Astrocyte (in vitro differentiated cells and primary cell): ENCODE data around the gene DPM3. TPM values are rescaled to one million over a fixed set of nuclear protein-coding genes. Genes with fewer than 3 reads are reported as not detected.

Experiments used
- DNase-seq: peaks from one replicate; pipeline ENCODE4 v3.0.0-alpha.2; 2010; ENCODE audit warnings: low read depth
- FAIRE-seq: peaks from 2 replicates; lab custom pipeline; 2011; peaks lifted over from hg19 to GRCh38; lab: Jason Lieb, UNC
- H2AFZ ChIP-seq: 2 replicates; pipeline ENCODE4 v1.6.0; 2012; ENCODE audit warnings: low read depth, low read length, inconsistent platforms
- H3K27ac ChIP-seq: 2 replicates; pipeline ENCODE4 v1.5.1; 2011; ENCODE audit warnings: low read depth, low read length, inconsistent platforms
- H3K27me3 ChIP-seq: 2 replicates; pipeline ENCODE4 v1.6.0; 2011; ENCODE audit warnings: low read length, inconsistent platforms; ENCODE audit not compliant: insufficient read depth
- H3K36me3 ChIP-seq: 2 replicates; pipeline ENCODE4 v1.5.1; 2011; ENCODE audit warnings: low read length, inconsistent platforms; ENCODE audit not compliant: insufficient read depth
- H3K4me1 ChIP-seq: 2 replicates; pipeline ENCODE4 v1.5.1; 2011; ENCODE audit warnings: low read length, inconsistent platforms; ENCODE audit not compliant: insufficient read depth
- H3K4me2 ChIP-seq: 2 replicates; pipeline ENCODE4 v1.6.0; 2012; ENCODE audit warnings: low read length, inconsistent platforms
- H3K4me3 ChIP-seq: 2 replicates; pipeline ENCODE4 v1.5.1; 2011; ENCODE audit warnings: low read depth, mild to moderate bottlenecking, low read length, inconsistent platforms; ENCODE audit not compliant: insufficient read depth
- H3K79me2 ChIP-seq: 2 replicates; pipeline ENCODE4 v1.6.0; 2012; ENCODE audit warnings: mild to moderate bottlenecking, low read length, inconsistent platforms; ENCODE audit not compliant: insufficient read depth
- H3K9ac ChIP-seq: 2 replicates; pipeline ENCODE4 v1.6.0; 2012; ENCODE audit warnings: mild to moderate bottlenecking, low read length, inconsistent platforms
- H3K9me3 ChIP-seq: 2 replicates; pipeline ENCODE4 v1.5.1; 2012; ENCODE audit warnings: low read depth, mild to moderate bottlenecking, low read length, inconsistent platforms; ENCODE audit not compliant: insufficient read depth
- H4K20me1 ChIP-seq: 2 replicates; pipeline ENCODE4 v1.6.0; 2012; ENCODE audit warnings: low read length, inconsistent platforms; ENCODE audit not compliant: insufficient read depth
- H3K27ac Mint-ChIP-seq: one replicate; pipeline ENCODE4 v1.8.0; 2021; ENCODE audit warnings: mild to moderate bottlenecking, mixed read lengths; ENCODE audit not compliant: unreplicated experiment
- H3K27me3 Mint-ChIP-seq: one replicate; pipeline ENCODE4 v1.8.0; 2021; ENCODE audit warnings: low read depth, mixed read lengths; ENCODE audit not compliant: unreplicated experiment
- H3K36me3 Mint-ChIP-seq: one replicate; pipeline ENCODE4 v1.8.0; 2021; ENCODE audit warnings: low read depth, mixed read lengths; ENCODE audit not compliant: unreplicated experiment
- H3K4me1 Mint-ChIP-seq: one replicate; pipeline ENCODE4 v1.8.0; 2021; ENCODE audit warnings: low read depth, mixed read lengths; ENCODE audit not compliant: unreplicated experiment
- H3K4me3 Mint-ChIP-seq: one replicate; pipeline ENCODE4 v1.8.0; 2021; ENCODE audit warnings: mild to moderate bottlenecking, moderate library complexity, mixed read lengths; ENCODE audit not compliant: unreplicated experiment
- H3K9me3 Mint-ChIP-seq: one replicate; pipeline ENCODE4 v1.8.0; 2021; ENCODE audit warnings: mild to moderate bottlenecking, mixed read lengths; ENCODE audit not compliant: unreplicated experiment
- EZH2 ChIP-seq: IDR thresholded peaks from 2 replicates; pipeline ENCODE4 v1.6.1; 2012; ENCODE audit warnings: mild to moderate bottlenecking, low read length, inconsistent platforms; ENCODE audit not compliant: insufficient read depth
- total RNA-seq: library from RNA; stranded (reverse); gene quantifications from 2 replicates; pipeline ENCODE4 v1.2.1, GENCODE V29; 2021
- TF ChIP-seq, protein P1 (sequence below): IDR thresholded peaks from 2 replicates; pipeline ENCODE4 v1.5.1; 2011; ENCODE audit warnings: low read depth, mild to moderate bottlenecking, inconsistent platforms, low read length, moderate library complexity; ENCODE audit not compliant: insufficient read depth

The DPM3 gene
- total RNA-seq, 1 donor from 2014 or later = 31.0 TPM

GRCh38 chr1:155104605-155105534 is 35.5 kb downstream of the DPM3 start:
- no peaks in the 10 kb centered on the region for H3K79me2 ChIP-seq
- H4K20me1 ChIP-seq = no peaks in the 10 kb centered on the region
- TF ChIP-seq, protein P1, sequence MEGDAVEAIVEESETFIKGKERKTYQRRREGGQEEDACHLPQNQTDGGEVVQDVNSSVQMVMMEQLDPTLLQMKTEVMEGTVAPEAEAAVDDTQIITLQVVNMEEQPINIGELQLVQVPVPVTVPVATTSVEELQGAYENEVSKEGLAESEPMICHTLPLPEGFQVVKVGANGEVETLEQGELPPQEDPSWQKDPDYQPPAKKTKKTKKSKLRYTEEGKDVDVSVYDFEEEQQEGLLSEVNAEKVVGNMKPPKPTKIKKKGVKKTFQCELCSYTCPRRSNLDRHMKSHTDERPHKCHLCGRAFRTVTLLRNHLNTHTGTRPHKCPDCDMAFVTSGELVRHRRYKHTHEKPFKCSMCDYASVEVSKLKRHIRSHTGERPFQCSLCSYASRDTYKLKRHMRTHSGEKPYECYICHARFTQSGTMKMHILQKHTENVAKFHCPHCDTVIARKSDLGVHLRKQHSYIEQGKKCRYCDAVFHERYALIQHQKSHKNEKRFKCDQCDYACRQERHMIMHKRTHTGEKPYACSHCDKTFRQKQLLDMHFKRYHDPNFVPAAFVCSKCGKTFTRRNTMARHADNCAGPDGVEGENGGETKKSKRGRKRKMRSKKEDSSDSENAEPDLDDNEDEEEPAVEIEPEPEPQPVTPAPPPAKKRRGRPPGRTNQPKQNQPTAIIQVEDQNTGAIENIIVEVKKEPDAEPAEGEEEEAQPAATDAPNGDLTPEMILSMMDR = no peak
- no peak for TF ChIP-seq EZH2
- FAIRE-seq (no peak), DNase-seq (no peak)
- no peaks in the 10 kb centered on the region for H3K4me1 ChIP-seq
- no peak overlapping the region for H3K27ac ChIP-seq
- peaks cover 2% of the 10 kb centered on the region for H3K9me3 Mint-ChIP-seq
- H2AFZ ChIP-seq = no peak overlapping the region
- H3K36me3 ChIP-seq = no peaks in the 10 kb centered on the region
- H3K27ac Mint-ChIP-seq = no peak overlapping the region
- H3K27me3 Mint-ChIP-seq = peaks cover 30% of the 10 kb centered on the region
- no peak overlapping the region for H3K9ac ChIP-seq
- H3K4me2 ChIP-seq = no peak overlapping the region
- H3K36me3 Mint-ChIP-seq = peaks cover 1% of the 10 kb centered on the region
- H3K4me3 ChIP-seq = no peak overlapping the region
- no peak overlapping the region for H3K4me3 Mint-ChIP-seq
- H3K4me1 Mint-ChIP-seq = no peaks in the 10 kb centered on the region
- H3K27me3 ChIP-seq = peaks cover 9% of the 10 kb centered on the region
- H3K9me3 ChIP-seq = no peaks in the 10 kb centered on the region

DNA sequence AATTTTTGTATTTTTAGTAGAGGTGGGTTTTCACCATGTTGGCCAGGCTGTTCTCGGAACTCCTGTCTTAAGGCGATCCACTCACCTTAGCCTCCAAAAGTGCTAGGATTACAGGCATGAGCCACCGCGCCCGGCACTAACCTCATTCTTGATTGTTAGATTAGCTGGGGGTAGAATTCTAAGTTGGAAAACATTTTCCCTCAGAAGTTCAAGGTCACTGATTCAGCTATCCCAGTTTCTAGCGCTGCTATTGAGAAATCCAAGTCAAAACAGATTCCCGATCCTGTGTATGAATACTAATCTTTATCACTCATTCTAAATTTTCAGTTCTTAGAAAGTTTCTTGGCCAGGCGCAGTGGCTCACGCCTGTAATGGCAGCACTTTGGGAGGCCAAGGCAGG is 37.0 kb downstream of the DPM3 start:
- Histone ChIP-seq H3K4me3 (no peak overlapping the region), H3K4me1 (no peaks in the 10 kb centered on the region), H3K79me2 (no peaks in the 10 kb centered on the region), H3K4me2 (no peak overlapping the region), H3K36me3 (no peaks in the 10 kb centered on the region), H2AFZ (no peak overlapping the region), H3K9ac (no peak overlapping the region), H3K27me3 (peaks cover 10% of the 10 kb centered on the region), H3K9me3 (no peaks in the 10 kb centered on the region), H4K20me1 (no peaks in the 10 kb centered on the region), H3K27ac (no peak overlapping the region)
- Mint-ChIP-seq H3K27me3 (peaks cover 24% of the 10 kb centered on the region), H3K27ac (no peak overlapping the region), H3K9me3 (peaks cover 2% of the 10 kb centered on the region), H3K4me1 (no peaks in the 10 kb centered on the region), H3K4me3 (no peak overlapping the region), H3K36me3 (peaks cover 1% of the 10 kb centered on the region)
- DNase-seq = no peak
- FAIRE-seq = no peak
- no peak for TF ChIP-seq EZH2
- TF ChIP-seq, protein P1 = no peak

GRCh38 chr1:155099331-155099730 is 41.0 kb downstream of the DPM3 start:
- DNase-seq (no peak), FAIRE-seq (no peak)
- H4K20me1 ChIP-seq = no peaks in the 10 kb centered on the region
- H3K9ac ChIP-seq = no peak overlapping the region
- H3K4me3 Mint-ChIP-seq = no peak overlapping the region
- no peak overlapping the region for H2AFZ ChIP-seq
- H3K79me2 ChIP-seq = no peaks in the 10 kb centered on the region
- no peaks in the 10 kb centered on the region for H3K27me3 Mint-ChIP-seq
- no peaks in the 10 kb centered on the region for H3K36me3 ChIP-seq
- no peak overlapping the region for H3K27ac Mint-ChIP-seq
- peaks cover 1% of the 10 kb centered on the region for H3K4me1 Mint-ChIP-seq
- TF ChIP-seq, protein P1 = no peak
- no peak for TF ChIP-seq EZH2
- peaks cover 17% of the 10 kb centered on the region for H3K27me3 ChIP-seq
- no peak overlapping the region for H3K27ac ChIP-seq
- no peaks in the 10 kb centered on the region for H3K9me3 Mint-ChIP-seq
- H3K9me3 ChIP-seq = no peaks in the 10 kb centered on the region
- H3K4me1 ChIP-seq = no peaks in the 10 kb centered on the region
- H3K4me2 ChIP-seq = no peak overlapping the region
- no peaks in the 10 kb centered on the region for H3K36me3 Mint-ChIP-seq
- no peak overlapping the region for H3K4me3 ChIP-seq
